ENCODE measurements around the gene OCIAD1.
"Not testable (repeated sequence)": the region's sequence is repeated elsewhere in the genome, so short reads cannot be mapped to it uniquely, and the experiment has no call there.

OCIAD1 gene

DNA sequence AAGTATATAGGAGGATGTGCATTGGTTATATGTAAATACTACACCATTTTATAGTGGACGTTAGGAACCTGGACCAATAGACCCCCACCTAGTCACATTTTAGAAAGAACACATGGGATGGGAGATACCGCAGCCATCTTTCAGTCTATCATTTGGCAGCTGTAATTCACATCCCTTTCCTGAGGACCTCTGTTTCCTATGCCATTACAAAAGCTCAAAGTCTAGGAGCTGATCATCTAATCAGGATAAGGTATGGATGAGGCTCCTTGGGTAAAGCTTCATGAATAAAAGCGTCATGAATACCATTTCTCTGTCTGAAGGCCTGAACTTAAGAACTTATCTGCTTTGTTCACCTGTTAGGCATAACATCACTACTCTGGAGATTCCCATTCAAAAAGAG, 31.1 kb downstream of the OCIAD1 start:
- in situ Hi-C loops (cut with HindIII; ENCODE audit: low sequenced_read_pairs): no loop called here

GRCh38 chr4:48862661-48863060, 31.8 kb downstream of the OCIAD1 start:
- no peak overlapping the region for H3K4me3 ChIP-seq (ENCODE audit: low read depth, low read length)
- in situ Hi-C loops (cut with HindIII; ENCODE audit: low sequenced_read_pairs): no loop called here
- TF ChIP-seq, protein P1, sequence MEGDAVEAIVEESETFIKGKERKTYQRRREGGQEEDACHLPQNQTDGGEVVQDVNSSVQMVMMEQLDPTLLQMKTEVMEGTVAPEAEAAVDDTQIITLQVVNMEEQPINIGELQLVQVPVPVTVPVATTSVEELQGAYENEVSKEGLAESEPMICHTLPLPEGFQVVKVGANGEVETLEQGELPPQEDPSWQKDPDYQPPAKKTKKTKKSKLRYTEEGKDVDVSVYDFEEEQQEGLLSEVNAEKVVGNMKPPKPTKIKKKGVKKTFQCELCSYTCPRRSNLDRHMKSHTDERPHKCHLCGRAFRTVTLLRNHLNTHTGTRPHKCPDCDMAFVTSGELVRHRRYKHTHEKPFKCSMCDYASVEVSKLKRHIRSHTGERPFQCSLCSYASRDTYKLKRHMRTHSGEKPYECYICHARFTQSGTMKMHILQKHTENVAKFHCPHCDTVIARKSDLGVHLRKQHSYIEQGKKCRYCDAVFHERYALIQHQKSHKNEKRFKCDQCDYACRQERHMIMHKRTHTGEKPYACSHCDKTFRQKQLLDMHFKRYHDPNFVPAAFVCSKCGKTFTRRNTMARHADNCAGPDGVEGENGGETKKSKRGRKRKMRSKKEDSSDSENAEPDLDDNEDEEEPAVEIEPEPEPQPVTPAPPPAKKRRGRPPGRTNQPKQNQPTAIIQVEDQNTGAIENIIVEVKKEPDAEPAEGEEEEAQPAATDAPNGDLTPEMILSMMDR (IDR thresholded peaks at IDR 0.05; ENCODE audit: low read depth, low read length, missing control alignments): no peak
- DNase-seq (ENCODE audit: low read depth): no peak

More for the DNA sequence above, 31.1 kb downstream of the OCIAD1 start:
- H3K4me3 ChIP-seq (ENCODE audit: low read depth, low read length): no peak overlapping the region
- TF ChIP-seq, protein P1 (IDR thresholded peaks at IDR 0.05; ENCODE audit: low read depth, low read length, missing control alignments): no peak
- no peak for DNase-seq (ENCODE audit: low read depth)

GRCh38 chr4:48863728-48864127, 32.8 kb downstream of the OCIAD1 start:
- TF ChIP-seq, protein P1 (IDR thresholded peaks at IDR 0.05; ENCODE audit: low read depth, low read length, missing control alignments): no peak
- in situ Hi-C loops (cut with HindIII; ENCODE audit: low sequenced_read_pairs): no loop called here
- no peak for DNase-seq (ENCODE audit: low read depth)
- no peak overlapping the region for H3K4me3 ChIP-seq (ENCODE audit: low read depth, low read length)

DNA sequence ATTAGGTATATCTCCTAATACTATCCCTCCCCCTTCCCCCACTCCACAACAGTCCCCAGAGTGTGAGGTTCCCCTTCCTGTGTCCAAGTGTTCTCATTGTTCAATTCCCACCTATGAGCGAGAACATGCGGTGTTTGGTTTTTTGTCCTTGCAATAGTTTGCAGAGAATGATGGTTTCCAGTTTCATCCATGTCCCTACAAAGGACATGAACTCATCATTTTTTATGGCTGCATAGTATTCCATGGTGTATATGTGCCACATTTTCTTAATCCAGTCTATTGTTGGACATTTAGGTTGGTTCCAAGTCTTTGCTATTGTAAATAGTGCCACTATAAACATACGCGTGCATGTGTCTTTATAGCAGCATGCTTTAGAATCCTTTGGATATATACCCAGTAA, 33.8 kb downstream of the OCIAD1 start:
- in situ Hi-C loops (cut with HindIII; ENCODE audit: low sequenced_read_pairs); H3K4me3 ChIP-seq (ENCODE audit: low read depth, low read length); DNase-seq (ENCODE audit: low read depth): not testable (repeated sequence)

DNA sequence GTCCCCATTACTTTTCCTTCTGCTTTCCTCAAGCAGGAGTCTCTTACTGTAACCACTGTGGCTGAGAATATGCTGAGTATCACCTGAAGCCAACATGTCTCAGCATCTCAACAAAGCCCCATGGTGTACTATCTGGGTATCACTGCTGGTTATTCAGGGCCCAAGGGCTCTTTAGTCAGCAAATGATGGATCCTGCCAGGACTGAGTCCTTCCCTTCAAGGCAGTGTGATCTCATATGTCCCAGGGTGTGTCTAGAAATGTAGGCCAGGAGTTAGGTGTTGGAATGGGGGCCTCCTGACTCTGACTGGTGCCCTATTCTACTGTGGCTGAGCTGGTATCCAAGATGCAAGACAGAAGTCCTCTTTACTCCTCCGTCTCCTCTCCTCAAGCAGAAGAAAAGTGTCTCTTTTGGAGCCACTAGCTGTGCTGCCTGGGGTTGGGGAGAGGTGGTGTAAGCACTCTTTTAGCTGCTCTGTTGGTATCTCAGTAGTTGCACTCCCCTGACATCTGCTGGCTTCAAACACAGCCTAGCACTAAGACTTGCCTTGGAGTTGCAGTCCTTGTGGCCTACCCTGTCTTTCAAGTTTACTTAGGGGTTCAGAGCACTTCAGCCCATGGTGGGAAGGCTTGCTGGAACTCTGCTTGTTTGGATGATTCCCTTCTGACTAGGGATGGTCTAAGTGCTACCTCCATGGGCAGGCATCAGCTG, 47.1 kb downstream of the OCIAD1 start:
- no peak for DNase-seq (ENCODE audit: low read depth)
- TF ChIP-seq, protein P1 (IDR thresholded peaks at IDR 0.05; ENCODE audit: low read depth, low read length, missing control alignments): no peak
- in situ Hi-C loops (cut with HindIII; ENCODE audit: low sequenced_read_pairs): no loop called here

DNA sequence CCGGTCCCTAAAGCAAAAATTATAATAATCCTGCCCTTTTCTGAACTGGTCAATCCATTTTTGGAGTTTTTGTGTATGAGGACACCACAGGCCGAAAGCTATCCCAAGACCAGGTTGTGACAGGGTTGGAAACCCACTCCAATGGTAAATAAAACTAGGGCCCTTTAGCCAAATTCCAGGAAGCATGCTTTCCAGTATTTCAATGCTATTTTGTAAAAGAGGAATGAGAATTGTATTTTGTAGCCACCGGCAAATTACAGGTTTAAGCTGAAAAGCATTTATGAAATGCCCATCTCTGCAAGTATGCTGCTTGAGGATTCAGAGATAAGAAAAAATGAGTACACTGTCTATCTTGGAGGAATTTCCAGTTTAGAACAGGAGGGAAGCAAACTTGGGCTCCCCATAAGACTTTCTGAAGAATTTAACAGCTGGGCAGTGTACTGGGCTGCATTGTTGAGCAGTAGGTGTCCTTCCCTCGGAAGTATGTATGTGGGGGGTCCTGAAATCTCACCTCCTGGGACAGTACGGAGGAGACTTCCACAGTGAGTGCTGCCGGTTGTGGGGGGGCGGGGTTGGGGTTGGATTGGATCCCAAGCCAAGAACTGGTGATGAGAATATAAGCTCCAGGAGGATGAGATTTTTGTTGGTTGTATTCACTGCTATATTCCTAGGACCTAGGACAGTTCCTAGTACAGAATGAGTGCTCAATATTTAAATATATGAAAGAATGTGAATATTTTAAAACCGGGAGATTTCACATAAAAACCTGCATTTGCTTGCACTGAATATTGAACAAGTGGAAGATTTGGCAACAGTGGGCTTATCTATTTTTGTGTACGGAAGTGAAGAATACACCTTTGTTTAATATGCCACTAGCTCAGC, 48.9 kb downstream of the OCIAD1 start:
- no peak for DNase-seq (ENCODE audit: low read depth)
- in situ Hi-C loops (cut with HindIII; ENCODE audit: low sequenced_read_pairs): no loop called here
- TF ChIP-seq, protein P1 (IDR thresholded peaks at IDR 0.05; ENCODE audit: low read depth, low read length, missing control alignments): no peak
- H3K4me3 ChIP-seq (ENCODE audit: low read depth, low read length): no peak overlapping the region

More for the DNA sequence above, 47.1 kb downstream of the OCIAD1 start:
- H3K4me3 ChIP-seq (ENCODE audit: low read depth, low read length): no peak overlapping the region

DNA sequence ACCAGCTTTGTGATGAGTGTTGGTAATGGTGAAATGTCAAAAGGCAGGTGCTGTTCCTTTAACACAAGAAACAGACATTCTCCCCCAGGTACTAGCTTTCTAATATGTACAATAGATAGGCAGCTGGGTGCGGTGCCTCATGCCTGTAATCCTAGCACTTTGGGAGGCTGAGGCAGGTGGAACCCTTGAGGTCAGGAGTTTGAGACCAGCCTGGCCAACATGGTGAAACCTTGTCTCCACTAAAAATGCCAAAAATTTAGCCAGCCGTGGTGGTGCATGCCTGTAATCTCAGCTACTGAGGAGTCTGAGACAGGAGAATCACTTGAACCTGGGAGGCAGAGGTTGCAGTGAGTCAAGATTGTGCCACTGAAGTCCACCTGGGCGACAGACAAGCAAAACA, 50.8 kb downstream of the OCIAD1 start:
- H3K4me3 ChIP-seq (ENCODE audit: low read depth, low read length); in situ Hi-C loops (cut with HindIII; ENCODE audit: low sequenced_read_pairs); DNase-seq (ENCODE audit: low read depth): not testable (repeated sequence)

- in situ Hi-C loops (cut with HindIII; ENCODE audit: low sequenced_read_pairs); H3K4me3 ChIP-seq (ENCODE audit: low read depth, low read length); DNase-seq (ENCODE audit: low read depth): not testable (repeated sequence)
Observed at GRCh38 chr4:48889750-48890149, 58.9 kb downstream of the OCIAD1 start.
